ENCODE results near the gene B3GAT3.
"Not testable (repeated sequence)": the region's sequence is repeated elsewhere in the genome, so short reads cannot be mapped to it uniquely, and the experiment has no call there.

Gene B3GAT3

GRCh38 chr11:62599069-62599696 is 22.6 kb downstream of the B3GAT3 start:
- H3K4me2 ChIP-seq = peak overlapping the region; percentile 88 to 100 (median 98)
- H3K9me3 ChIP-seq (replicated peaks in 1 of 11) = no peaks in the 10 kb centered on the region
- peak overlapping the region; percentile 97 to 100 (median 99) for H3K9ac ChIP-seq
- H4K20me1 ChIP-seq = peaks cover 0 to 60% (median 42%) of the 10 kb centered on the region in 11 experiments; a peak in 18 of 22 replicates
- TF ChIP-seq Cebpa-rat (IDR thresholded peaks at IDR 0.05) = no peak
- peak overlapping the region; percentile 90 to 100 (median 98) for H3K4me3 ChIP-seq
- H3K27me3 ChIP-seq = no peaks in the 10 kb centered on the region
- peak overlapping the region; percentile 61 to 100 (median 99); a peak in 21 of 22 replicates for H3K27ac ChIP-seq
- H3K4me1 ChIP-seq = peaks cover 37 to 55% (median 48%) of the 10 kb centered on the region in 10 experiments
- peaks cover 49 to 72% (median 64%) of the 10 kb centered on the region in 11 experiments for H3K36me3 ChIP-seq

- Histone ChIP-seq H3K9ac (peak overlapping the region in 10 of 11 experiments; percentile 27 to 100 (median 44); a peak in 12 of 22 replicates), H3K4me2 (no peak overlapping the region), H3K27ac (peak overlapping the region in 3 of 11 experiments; percentile 10 to 40 (median 16); a peak in 3 of 22 replicates), H3K27me3 (no peaks in the 10 kb centered on the region), H3K36me3 (peaks cover 49 to 72% (median 70%) of the 10 kb centered on the region in 11 experiments), H3K4me1 (peaks cover 53 to 62% (median 59%) of the 10 kb centered on the region in 10 experiments), H3K9me3 (replicated peaks in 1 of 11) (no peaks in the 10 kb centered on the region), H3K4me3 (no peak overlapping the region), H4K20me1 (peaks cover 0 to 59% (median 42%) of the 10 kb centered on the region in 11 experiments; a peak in 17 of 22 replicates)
- no peak for TF ChIP-seq Cebpa-rat (IDR thresholded peaks at IDR 0.05)
These were observed 26.7 kb downstream of the B3GAT3 start for GRCh38 chr11:62595124-62595523.

- peaks cover 55 to 69% (median 67%) of the 10 kb centered on the region in 11 experiments for H3K36me3 ChIP-seq
These were observed 28.2 kb downstream of the B3GAT3 start for GRCh38 chr11:62593434-62594044.

GRCh38 chr11:62592989-62593421 is 28.8 kb downstream of the B3GAT3 start:
- no peak for TF ChIP-seq Cebpa-rat (IDR thresholded peaks at IDR 0.05)
- Histone ChIP-seq H3K4me2 (peak overlapping the region; percentile 88 to 97 (median 93)), H3K4me1 (peaks cover 48 to 60% (median 53%) of the 10 kb centered on the region in 10 experiments), H3K9me3 (replicated peaks in 1 of 11) (no peaks in the 10 kb centered on the region), H3K4me3 (peak overlapping the region; percentile 62 to 97 (median 78); a peak in 17 of 20 replicates), H3K27ac (peak overlapping the region; percentile 28 to 97 (median 92); a peak in 21 of 22 replicates), H3K36me3 (peaks cover 55 to 69% (median 67%) of the 10 kb centered on the region in 11 experiments), H4K20me1 (peaks cover 0 to 45% (median 33%) of the 10 kb centered on the region in 11 experiments; a peak in 17 of 22 replicates), H3K9ac (peak overlapping the region; percentile 73 to 97 (median 92)), H3K27me3 (no peaks in the 10 kb centered on the region)

More at GRCh38 chr11:62593434-62594044, 28.2 kb downstream of the B3GAT3 start:
- Histone ChIP-seq H3K9ac (peak overlapping the region in 8 of 11 experiments; percentile 4 to 97 (median 91); a peak in 9 of 22 replicates), H3K4me2 (peak overlapping the region; percentile 88 to 97 (median 93)), H3K4me3 (peak overlapping the region in 2 of 10 experiments; percentile 80 to 84; a peak in 1 of 20 replicates), H3K9me3 (replicated peaks in 1 of 11) (no peaks in the 10 kb centered on the region), H3K27ac (peak overlapping the region in 7 of 11 experiments; percentile 35 to 95 (median 92); a peak in 10 of 22 replicates), H4K20me1 (peaks cover 0 to 51% (median 38%) of the 10 kb centered on the region in 11 experiments; a peak in 17 of 22 replicates), H3K27me3 (no peaks in the 10 kb centered on the region), H3K4me1 (peaks cover 53 to 65% (median 59%) of the 10 kb centered on the region in 10 experiments)
- no peak for TF ChIP-seq Cebpa-rat (IDR thresholded peaks at IDR 0.05)

- H3K9me3 ChIP-seq (replicated peaks in 1 of 11) = no peaks in the 10 kb centered on the region
- H3K27ac ChIP-seq = peak overlapping the region; percentile 28 to 97 (median 92); a peak in 21 of 22 replicates
- no peaks in the 10 kb centered on the region for H3K27me3 ChIP-seq
- no peak for TF ChIP-seq Cebpa-rat (IDR thresholded peaks at IDR 0.05)
- peaks cover 41 to 53% (median 46%) of the 10 kb centered on the region in 10 experiments for H3K4me1 ChIP-seq
- H3K4me2 ChIP-seq = peak overlapping the region; percentile 88 to 97 (median 93)
- peaks cover 0 to 38% (median 27%) of the 10 kb centered on the region in 11 experiments; a peak in 15 of 22 replicates for H4K20me1 ChIP-seq
- H3K36me3 ChIP-seq = peaks cover 55 to 69% (median 67%) of the 10 kb centered on the region in 11 experiments
- peak overlapping the region; percentile 73 to 97 (median 92) for H3K9ac ChIP-seq
- H3K4me3 ChIP-seq = peak overlapping the region; percentile 62 to 97 (median 78)
These were observed 29.5 kb downstream of the B3GAT3 start for GRCh38 chr11:62592146-62592815.

GRCh38 chr11:62591448-62592145 is 30.2 kb downstream of the B3GAT3 start, which contains the start of gene TUT1:
Gene TUT1, minus strand, starts transcription at chr11:62591523. Its CDS starts 38 bp downstream, at chr11:62591485.
- no peaks in the 10 kb centered on the region for H3K9me3 ChIP-seq (replicated peaks in 1 of 11)
- no peaks in the 10 kb centered on the region for H3K27me3 ChIP-seq
- H3K9ac ChIP-seq = peak within 1 kb of the TSS; percentile 87 to 97 (median 92)
- peaks cover 38 to 46% (median 40%) of the 10 kb centered on the region in 10 experiments for H3K4me1 ChIP-seq
- TF ChIP-seq Cebpa-rat (IDR thresholded peaks at IDR 0.05) = no peak
- peak within 1 kb of the TSS; percentile 61 to 97 (median 92); a peak in 21 of 22 replicates for H3K27ac ChIP-seq
- peak within 1 kb of the TSS; percentile 88 to 97 (median 95) for H3K4me2 ChIP-seq
- H4K20me1 ChIP-seq = peaks cover 0 to 31% (median 21%) of the 10 kb centered on the region in 11 experiments; a peak in 14 of 22 replicates
- peak within 1 kb of the TSS; percentile 69 to 97 (median 80) for H3K4me3 ChIP-seq
- H3K36me3 ChIP-seq = peaks cover 55 to 69% (median 66%) of the 10 kb centered on the region in 11 experiments

GRCh38 chr11:62588966-62589637 is 32.7 kb downstream of the B3GAT3 start:
- Histone ChIP-seq H4K20me1 (peaks cover 0 to 6% (median 3%) of the 10 kb centered on the region in 11 experiments; a peak in 8 of 22 replicates), H3K27ac (no peak overlapping the region), H3K27me3 (no peaks in the 10 kb centered on the region), H3K4me2 (peak overlapping the region in 9 of 11 experiments; percentile 80 to 95 (median 88); a peak in 13 of 22 replicates), H3K4me1 (peaks cover 36 to 40% (median 38%) of the 10 kb centered on the region in 10 experiments), H3K9me3 (replicated peaks in 1 of 11) (no peaks in the 10 kb centered on the region), H3K4me3 (no peak overlapping the region), H3K36me3 (peaks cover 54 to 69% (median 66%) of the 10 kb centered on the region in 11 experiments), H3K9ac (peak overlapping the region in 3 of 11 experiments; percentile 24 to 87 (median 36); a peak in 3 of 22 replicates)
- no peak for TF ChIP-seq Cebpa-rat (IDR thresholded peaks at IDR 0.05)

- peaks cover 11 to 14% (median 11%) of the 10 kb centered on the region in 10 experiments for H3K4me1 ChIP-seq
- H3K27ac ChIP-seq; H3K9me3 ChIP-seq (replicated peaks in 1 of 11); H3K27me3 ChIP-seq; H3K4me3 ChIP-seq; H4K20me1 ChIP-seq; H3K4me2 ChIP-seq: not testable (repeated sequence)
- 0 out of 22 replicates have a peak overlapping the region, but pooled peaks of 2 of the 11 experiments have one; percentile 4 to 8 for H3K9ac ChIP-seq
- peaks cover 73 to 88% (median 83%) of the 10 kb centered on the region in 11 experiments for H3K36me3 ChIP-seq
These were observed 36.4 kb downstream of the B3GAT3 start for GRCh38 chr11:62585356-62585755.

GRCh38 chr11:62581735-62582134 is 40.1 kb downstream of the B3GAT3 start:
- Histone ChIP-seq H3K9ac (0 out of 22 replicates have a peak overlapping the region, but pooled peaks of 1 of the 11 experiments have one; percentile 9), H3K4me1 (peaks cover 0 to 13% (median 9%) of the 10 kb centered on the region in 10 experiments; a peak in 12 of 20 replicates), H3K36me3 (peaks cover 84 to 99% (median 94%) of the 10 kb centered on the region in 11 experiments)
- H3K4me3 ChIP-seq; H3K27ac ChIP-seq; H3K27me3 ChIP-seq; H3K4me2 ChIP-seq; H3K9me3 ChIP-seq (replicated peaks in 1 of 11); H4K20me1 ChIP-seq: not testable (repeated sequence)
